ENCODE measurements around the gene SMTN. TPM values are rescaled to one million over a fixed set of nuclear protein-coding genes. Genes with fewer than 3 reads are reported as not detected.

The SMTN gene
- total RNA-seq, 1 donor from 2014 or later: 180 TPM

- DNase-seq (ENCODE audit: low read depth in 2 of 2): no peak
Measured at GRCh38 chr22:31125521-31126117, 44.5 kb downstream of the SMTN start.

GRCh38 chr22:31126128-31126868, 45.2 kb downstream of the SMTN start:
- DNase-seq (ENCODE audit: low read depth in 2 of 2): no peak

- no peak for DNase-seq (ENCODE audit: low read depth in 2 of 2)
Measured at GRCh38 chr22:31126869-31127175, 45.7 kb downstream of the SMTN start.

- DNase-seq (ENCODE audit: low read depth in 2 of 2): no peak
Measured at GRCh38 chr22:31127181-31127772, 46.2 kb downstream of the SMTN start.

- no peak for DNase-seq (ENCODE audit: low read depth in 2 of 2)
Measured at GRCh38 chr22:31128156-31128555, 47.0 kb downstream of the SMTN start.

GRCh38 chr22:31130873-31131272, 49.8 kb downstream of the SMTN start:
- no peak for DNase-seq (ENCODE audit: low read depth in 2 of 2)

GRCh38 chr22:31133911-31134310, 52.8 kb downstream of the SMTN start:
- no peak for DNase-seq (ENCODE audit: low read depth in 2 of 2)

GRCh38 chr22:31134688-31135087, 53.6 kb downstream of the SMTN start:
- DNase-seq (ENCODE audit: low read depth in 2 of 2): no peak

GRCh38 chr22:31135706-31136105, 54.6 kb downstream of the SMTN start:
- no peak for DNase-seq (ENCODE audit: low read depth in 2 of 2)

- no peak for DNase-seq (ENCODE audit: low read depth in 2 of 2)
Measured at GRCh38 chr22:31136155-31136554, 55.0 kb downstream of the SMTN start.

- DNase-seq (ENCODE audit: low read depth in 2 of 2): no peak
Measured at GRCh38 chr22:31136711-31137110, 55.6 kb downstream of the SMTN start.

- no peak for DNase-seq (ENCODE audit: low read depth in 2 of 2)
Measured at GRCh38 chr22:31137721-31138120, 56.6 kb downstream of the SMTN start.

GRCh38 chr22:31138126-31138525, 57.0 kb downstream of the SMTN start:
- DNase-seq (ENCODE audit: low read depth in 2 of 2): no peak

- DNase-seq (ENCODE audit: low read depth in 2 of 2): no peak
Measured at GRCh38 chr22:31139066-31139465, 57.9 kb downstream of the SMTN start.

- DNase-seq (ENCODE audit: low read depth in 2 of 2): peak in 1 of 2 donors; percentile 10
Measured at GRCh38 chr22:31139866-31140716, 59.0 kb downstream of the SMTN start, which contains the start of gene PLA2G3. TSS of gene PLA2G3 (minus strand) at chr22:31140508. CDS start at chr22:31140354, 154 bp downstream.

- DNase-seq (ENCODE audit: low read depth in 2 of 2): no peak
Measured at GRCh38 chr22:31140746-31141145, 59.6 kb downstream of the SMTN start.

GRCh38 chr22:31141551-31141950, 60.4 kb downstream of the SMTN start:
- DNase-seq (ENCODE audit: low read depth in 2 of 2): no peak

GRCh38 chr22:31142285-31142684, 61.2 kb downstream of the SMTN start:
- no peak for DNase-seq (ENCODE audit: low read depth in 2 of 2)

- DNase-seq (ENCODE audit: low read depth in 2 of 2): no peak
Measured at GRCh38 chr22:31143038-31143437, 61.9 kb downstream of the SMTN start.

- no peak for DNase-seq (ENCODE audit: low read depth in 2 of 2)
Measured at GRCh38 chr22:31143537-31143936, 62.4 kb downstream of the SMTN start.

GRCh38 chr22:31144223-31144622, 63.1 kb downstream of the SMTN start:
- peak in 1 of 2 donors; percentile 29 for DNase-seq (ENCODE audit: low read depth in 2 of 2)

GRCh38 chr22:31148488-31148887, 67.4 kb downstream of the SMTN start:
- DNase-seq (ENCODE audit: low read depth in 2 of 2): peak in 1 of 2 donors; percentile 59

Measured in lung microvascular endothelial cell (primary cell).